ENCODE measurements around the gene SLC38A9.
"Not testable (repeated sequence)": the region's sequence is repeated elsewhere in the genome, so short reads cannot be mapped to it uniquely, and the experiment has no call there.

The SLC38A9 gene

GRCh38 chr5:55608595-55609349, 103.4 kb downstream of the SLC38A9 start:
- no peak for DNase-seq

GRCh38 chr5:55607309-55607708, 104.8 kb downstream of the SLC38A9 start:
- not testable (repeated sequence) for DNase-seq

GRCh38 chr5:55604611-55605067, 107.5 kb downstream of the SLC38A9 start:
- no peak for DNase-seq

- no peak for DNase-seq
These were observed 108.2 kb downstream of the SLC38A9 start for GRCh38 chr5:55603922-55604321.

- DNase-seq, result no peak
These were observed 110.5 kb downstream of the SLC38A9 start for GRCh38 chr5:55601628-55602027.

GRCh38 chr5:55601204-55601618, 110.9 kb downstream of the SLC38A9 start:
- no peak for DNase-seq

GRCh38 chr5:55600497-55601203, 111.5 kb downstream of the SLC38A9 start:
- no peak for DNase-seq

GRCh38 chr5:55600086-55600485, 112.0 kb downstream of the SLC38A9 start:
- no peak for DNase-seq

GRCh38 chr5:55599148-55600050, 112.7 kb downstream of the SLC38A9 start:
- no peak for DNase-seq

- no peak for DNase-seq
These were observed 114.8 kb downstream of the SLC38A9 start for GRCh38 chr5:55597014-55597981.

GRCh38 chr5:55594671-55595070, 117.5 kb downstream of the SLC38A9 start:
- DNase-seq, result no peak

- DNase-seq, result no peak
These were observed 119.0 kb downstream of the SLC38A9 start for GRCh38 chr5:55593115-55593472.

- DNase-seq, result no peak
These were observed 119.6 kb downstream of the SLC38A9 start for GRCh38 chr5:55592388-55593114.

- no peak for DNase-seq
These were observed 120.4 kb downstream of the SLC38A9 start for GRCh38 chr5:55591686-55592085.

- no peak for DNase-seq
These were observed 126.9 kb downstream of the SLC38A9 start for GRCh38 chr5:55585206-55585610.

- DNase-seq, result no peak
These were observed 127.5 kb downstream of the SLC38A9 start for GRCh38 chr5:55584398-55585205.

GRCh38 chr5:55583578-55583977, 128.5 kb downstream of the SLC38A9 start:
- DNase-seq, result no peak

- DNase-seq, result no peak
These were observed 129.9 kb downstream of the SLC38A9 start for GRCh38 chr5:55582256-55582655.

GRCh38 chr5:55580042-55580441, 132.1 kb downstream of the SLC38A9 start:
- DNase-seq, result no peak

- no peak for DNase-seq
These were observed 133.4 kb downstream of the SLC38A9 start for GRCh38 chr5:55578771-55579170.

Measured in stimulated activated CD4-positive, alpha-beta T cell treated with anti-CD3 and anti-CD28 coated beads, Interleukin-4, amount 100 ng/mL, for 1 hour (primary cell).